Endothelial cell of umbilical vein (primary cell): Measurements from ENCODE around the gene MMP24. TPM values are rescaled to one million over a fixed set of nuclear protein-coding genes. Genes with fewer than 3 reads are reported as not detected.

Experiments
- BruUV-seq: library from RNA; stranded (reverse); fragments of 400-500 nt; replicated peaks from 2 replicates; lab custom pipeline; 2021; lab: Mats Ljungman, UMichigan
- CTCF ChIA-PET: fragments of 300-600, 350-600 bp; sonication (Branson Sonifier 250); formaldehyde crosslinking; loops from one replicate; lab custom pipeline; 2021; ENCODE audit warnings: antibody characterized with exemption, inconsistent platforms; lab: Charles Lee
- POLR2A ChIA-PET: fragments of 300-600, 350-600 bp; sonication (Branson Sonifier 250); formaldehyde crosslinking; loops from one replicate; lab custom pipeline; 2021; ENCODE audit warnings: antibody characterized with exemption, inconsistent platforms; lab: Charles Lee
- DNase-seq: peaks from one replicate; pipeline ENCODE4 v3.0.0-alpha.2; 2011; ENCODE audit warnings: low read depth, low spot score
- FAIRE-seq: peaks from 2 replicates; lab custom pipeline; 2011; peaks lifted over from hg19 to GRCh38; lab: Jason Lieb, UNC
- H2AFZ ChIP-seq: 2 replicates; pipeline ENCODE4 v1.6.0; 2012; ENCODE audit warnings: low read depth, low read length, control low read depth, inconsistent platforms
- H3K27ac ChIP-seq: 2 replicates; pipeline ENCODE4 v1.5.1; 2011; ENCODE audit warnings: low read depth, mild to moderate bottlenecking, control low read depth, low read length, moderate library complexity; ENCODE audit not compliant: insufficient read depth
- H3K27me3 ChIP-seq, 2 experiments: 2 replicates each; pipeline versions ENCODE4 v1.6.0 to v1.6.1; 2011; ENCODE audit warnings: low read length in 2 of 2, mixed read lengths in 1 of 2; ENCODE audit not compliant: control insufficient read depth in 2 of 2, insufficient read depth in 2 of 2
- H3K36me3 ChIP-seq, 2 experiments: 2 replicates in 1 of 2; 3 replicates in 1 of 2; pipeline ENCODE4 v1.5.1; 2011; ENCODE audit warnings: low read length in 2 of 2, mild to moderate bottlenecking in 1 of 2, moderate library complexity in 1 of 2; ENCODE audit not compliant: control insufficient read depth in 2 of 2, insufficient read depth in 2 of 2; ENCODE audit errors: extremely low read depth in 1 of 2
- H3K4me1 ChIP-seq: 3 replicates; pipeline ENCODE4 v1.5.1; 2011; ENCODE audit warnings: mild to moderate bottlenecking, low read length; ENCODE audit not compliant: control insufficient read depth, insufficient read depth; ENCODE audit errors: extremely low read depth
- H3K4me2 ChIP-seq: 2 replicates; pipeline ENCODE4 v1.6.1; 2011; ENCODE audit warnings: low read length, control low read depth, mixed read lengths; ENCODE audit not compliant: insufficient read depth
- H3K4me3 ChIP-seq, 3 experiments: fragments of 200-600 bp in 1 of 3; sonication (generic), shearing (Covaris generic) in 1 of 3; replicated peaks in 1 of 3; 2 replicates each; pipeline ENCODE4 v1.5.1; 2011 to 2016; ENCODE audit warnings: control low read depth in 3 of 3, low read length in 3 of 3, mild to moderate bottlenecking in 2 of 3, inconsistent platforms in 1 of 3, low read depth in 1 of 3, moderate library complexity in 1 of 3; ENCODE audit not compliant: insufficient read depth in 1 of 3
- H3K79me2 ChIP-seq: 2 replicates; pipeline ENCODE4 v1.6.0; 2012; ENCODE audit warnings: low read length, inconsistent platforms; ENCODE audit not compliant: control insufficient read depth, insufficient read depth
- H3K9ac ChIP-seq: replicated peaks from 2 replicates; pipeline ENCODE3; 2011; ENCODE audit warnings: low read length, control low read depth; ENCODE audit not compliant: insufficient read depth; ENCODE audit errors: extremely low read depth
- H3K9me1 ChIP-seq: replicated peaks from 3 replicates; pipeline ENCODE4 v1.6.0; 2011; ENCODE audit warnings: mild to moderate bottlenecking, low read length; ENCODE audit not compliant: control insufficient read depth, insufficient read depth; ENCODE audit errors: extremely low read depth
- H3K9me3 ChIP-seq: replicated peaks from 2 replicates; pipeline ENCODE4 v1.5.1; 2012; ENCODE audit warnings: low read length, inconsistent platforms; ENCODE audit not compliant: control insufficient read depth, insufficient read depth
- H4K20me1 ChIP-seq: replicated peaks from 2 replicates; pipeline ENCODE3; 2011; ENCODE audit warnings: mild to moderate bottlenecking, low read length; ENCODE audit not compliant: control insufficient read depth, insufficient read depth; ENCODE audit errors: extremely low read depth
- EZH2 ChIP-seq: IDR thresholded peaks from 2 replicates; pipeline ENCODE4 v1.6.1; 2012; ENCODE audit warnings: borderline replicate concordance, low read depth, mild to moderate bottlenecking, moderate library complexity, low read length, inconsistent platforms; ENCODE audit not compliant: severe bottlenecking
- FOS ChIP-seq: IDR thresholded peaks from 2 replicates; pipeline ENCODE4 v1.6.1; 2011; ENCODE audit warnings: mild to moderate bottlenecking, low read length, moderate library complexity, borderline replicate concordance; ENCODE audit not compliant: insufficient read depth
- GATA2 ChIP-seq: IDR thresholded peaks from 2 replicates; pipeline ENCODE4 v1.7.0; 2011; ENCODE audit warnings: low read depth, mild to moderate bottlenecking, moderate library complexity, mixed read lengths, low read length; ENCODE audit not compliant: insufficient read length, insufficient read depth
- JUN ChIP-seq: IDR thresholded peaks from 2 replicates; pipeline ENCODE4 v1.6.1; 2011; ENCODE audit warnings: borderline replicate concordance, low read depth; ENCODE audit not compliant: insufficient read length, insufficient read depth
- MYC ChIP-seq: IDR thresholded peaks from one replicate; pipeline ENCODE4 v1.6.1; 2011; ENCODE audit warnings: mild to moderate bottlenecking, low read depth, low read length
- POLR2A ChIP-seq: IDR thresholded peaks from 2 replicates; pipeline ENCODE4 v1.6.1; 2012; ENCODE audit warnings: low read depth, mild to moderate bottlenecking, control low read depth, low read length
- POLR2AphosphoS5 ChIP-seq: IDR thresholded peaks from 2 replicates; pipeline ENCODE4 v1.6.1; 2012; ENCODE audit warnings: low read depth, mild to moderate bottlenecking, control low read depth, low read length, moderate library complexity; ENCODE audit not compliant: insufficient read depth
- dilution Hi-C: fragments of 300-500 bp; cut with MboI; formaldehyde crosslinking; loops from one replicate; pipeline ENCODE4 v1.15.0; 2019; ENCODE audit warnings: low sequenced_read_pairs; ENCODE audit not compliant: extremely low pct_ligation_motif_present
- intact Hi-C: fragments of 100-400 bp; cut with micrococcal nuclease; formaldehyde crosslinking; loops from one replicate; pipeline ENCODE4 v1.10.0; 2022
- polyA plus RNA-seq, 4 experiments: library from polyadenylated mRNA; depleted of rRNA in 3 of 4; stranded (reverse) in 3 of 4; unstranded in 1 of 4; fragments of >200 nt; gene quantifications; 2 replicates each; pipeline versions ENCODE4 v1.2.1 to v1.2.3, GENCODE V29; 2011 to 2012; ENCODE audit warnings: missing spikeins in 1 of 4
- total RNA-seq: library from RNA; stranded (reverse); gene quantifications from 2 replicates; pipeline ENCODE4 v1.2.3, GENCODE V29; 2021
- TF ChIP-seq, protein P1 (sequence below), 2 donors: IDR thresholded peaks; 1 replicate in 1 of 2; 2 replicates in 1 of 2; pipeline ENCODE4 v1.5.1; 2011; ENCODE audit warnings: low read length in 2 of 2, mild to moderate bottlenecking in 2 of 2, moderate library complexity in 2 of 2, control low read depth in 1 of 2, inconsistent platforms in 1 of 2, low read depth in 1 of 2; ENCODE audit not compliant: insufficient read depth in 1 of 2; ENCODE audit errors: extremely low read depth in 1 of 2
- TF ChIP-seq, protein P2 (sequence below): IDR thresholded peaks from 2 replicates; pipeline ENCODE4 v1.6.1; 2011; ENCODE audit not compliant: insufficient read depth, insufficient read length

Gene MMP24
- total and polyA plus RNA-seq, 2 donors (not counting 3 experiments of a cell fraction or from before 2014, with no cell fraction given), result 0.27 to 0.54 TPM

DNA sequence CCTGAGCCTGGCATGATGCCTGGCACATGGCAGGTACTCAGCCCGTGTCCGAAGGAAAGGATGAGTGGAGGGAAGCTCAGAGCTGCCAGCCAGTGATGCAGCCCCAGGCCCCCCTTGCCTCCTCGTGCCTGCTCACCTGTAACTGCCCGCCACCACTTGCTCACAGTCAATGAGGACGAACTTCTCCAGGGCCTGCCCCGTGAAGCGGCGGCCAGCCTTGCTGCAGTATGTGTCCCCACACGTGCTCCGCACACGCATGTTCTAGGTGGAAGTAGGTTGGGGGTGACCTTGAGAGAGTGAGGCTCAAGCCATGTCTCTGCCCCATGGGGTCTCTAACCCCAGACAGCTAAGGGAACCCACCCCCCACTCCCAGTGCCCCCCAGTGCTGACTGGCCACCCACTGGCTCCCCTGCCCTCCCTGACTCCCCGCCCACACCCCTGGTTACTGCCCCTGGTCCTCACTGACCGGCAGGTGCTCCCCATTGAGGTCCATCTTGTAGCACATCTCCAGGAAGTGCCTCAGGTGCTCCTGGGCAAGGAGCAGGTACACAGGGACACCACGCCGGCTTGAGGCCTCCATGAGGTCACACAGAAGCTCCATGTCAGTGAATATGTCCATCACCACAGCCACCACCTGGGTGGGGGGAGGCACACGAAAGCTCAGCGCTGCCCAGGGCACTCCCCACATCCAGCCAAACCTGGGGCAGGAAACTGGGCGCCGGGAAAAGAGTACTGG, 62.0 kb downstream of the MMP24 start:
- intact Hi-C loops, result no loop called here
- no TSS peak for BruUV-seq
- ChIA-PET POLR2A (interaction anchor here (0.6 kb wide), 1 partner anchor 1740 kb away, joined by 3 read pairs; no protein-coding TSS in a partner anchor), CTCF (interaction anchor here (0.9 to 4.9 kb wide), 4 partner anchors 9 to 143 kb away, joined by 3 to 24 read pairs (median 6); no protein-coding TSS in a partner anchor)
- Histone ChIP-seq H3K4me2 (no peak overlapping the region), H3K36me3 (no peaks in the 10 kb centered on the region), H3K4me3 (no peak overlapping the region), H3K9me3 (no peaks in the 10 kb centered on the region), H3K9me1 (no peaks in the 10 kb centered on the region), H3K4me1 (peaks cover 8% of the 10 kb centered on the region), H3K27ac (no peak overlapping the region), H2AFZ (no peak overlapping the region), H3K27me3 (no peaks in the 10 kb centered on the region), H4K20me1 (no peaks in the 10 kb centered on the region), H3K9ac (no peak overlapping the region), H3K79me2 (peaks cover 9% of the 10 kb centered on the region)
- TF ChIP-seq MYC (no peak), EZH2 (no peak), JUN (no peak), FOS (no peak), GATA2 (no peak), POLR2AphosphoS5 (no peak), POLR2A (no peak)
- TF ChIP-seq, protein P1, sequence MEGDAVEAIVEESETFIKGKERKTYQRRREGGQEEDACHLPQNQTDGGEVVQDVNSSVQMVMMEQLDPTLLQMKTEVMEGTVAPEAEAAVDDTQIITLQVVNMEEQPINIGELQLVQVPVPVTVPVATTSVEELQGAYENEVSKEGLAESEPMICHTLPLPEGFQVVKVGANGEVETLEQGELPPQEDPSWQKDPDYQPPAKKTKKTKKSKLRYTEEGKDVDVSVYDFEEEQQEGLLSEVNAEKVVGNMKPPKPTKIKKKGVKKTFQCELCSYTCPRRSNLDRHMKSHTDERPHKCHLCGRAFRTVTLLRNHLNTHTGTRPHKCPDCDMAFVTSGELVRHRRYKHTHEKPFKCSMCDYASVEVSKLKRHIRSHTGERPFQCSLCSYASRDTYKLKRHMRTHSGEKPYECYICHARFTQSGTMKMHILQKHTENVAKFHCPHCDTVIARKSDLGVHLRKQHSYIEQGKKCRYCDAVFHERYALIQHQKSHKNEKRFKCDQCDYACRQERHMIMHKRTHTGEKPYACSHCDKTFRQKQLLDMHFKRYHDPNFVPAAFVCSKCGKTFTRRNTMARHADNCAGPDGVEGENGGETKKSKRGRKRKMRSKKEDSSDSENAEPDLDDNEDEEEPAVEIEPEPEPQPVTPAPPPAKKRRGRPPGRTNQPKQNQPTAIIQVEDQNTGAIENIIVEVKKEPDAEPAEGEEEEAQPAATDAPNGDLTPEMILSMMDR (IDR thresholded peaks at IDR 0.05; ENCODE audit: extremely low read depth in 1 of 2, insufficient read depth in 1 of 2, low read depth in 1 of 2, low read length in 2 of 2), result no peak
- TF ChIP-seq, protein P2, sequence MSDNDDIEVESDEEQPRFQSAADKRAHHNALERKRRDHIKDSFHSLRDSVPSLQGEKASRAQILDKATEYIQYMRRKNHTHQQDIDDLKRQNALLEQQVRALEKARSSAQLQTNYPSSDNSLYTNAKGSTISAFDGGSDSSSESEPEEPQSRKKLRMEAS, result no peak
- no peak for FAIRE-seq
- no peak for DNase-seq
- dilution Hi-C loops, result no loop called here
